Stimulated activated CD8-positive, alpha-beta memory T cell treated with anti-CD3 and anti-CD28 coated beads, Interleukin-7, amount 100 ng/mL, for 1 hour (primary cell): Measurements from ENCODE around the gene ABCC3.

Experiments used
- DNase-seq, 2 donors: peaks; one replicate each; pipeline ENCODE4 v3.0.0-alpha.2; 2020; ENCODE audit warnings: low read depth in 2 of 2

ABCC3 gene

DNA sequence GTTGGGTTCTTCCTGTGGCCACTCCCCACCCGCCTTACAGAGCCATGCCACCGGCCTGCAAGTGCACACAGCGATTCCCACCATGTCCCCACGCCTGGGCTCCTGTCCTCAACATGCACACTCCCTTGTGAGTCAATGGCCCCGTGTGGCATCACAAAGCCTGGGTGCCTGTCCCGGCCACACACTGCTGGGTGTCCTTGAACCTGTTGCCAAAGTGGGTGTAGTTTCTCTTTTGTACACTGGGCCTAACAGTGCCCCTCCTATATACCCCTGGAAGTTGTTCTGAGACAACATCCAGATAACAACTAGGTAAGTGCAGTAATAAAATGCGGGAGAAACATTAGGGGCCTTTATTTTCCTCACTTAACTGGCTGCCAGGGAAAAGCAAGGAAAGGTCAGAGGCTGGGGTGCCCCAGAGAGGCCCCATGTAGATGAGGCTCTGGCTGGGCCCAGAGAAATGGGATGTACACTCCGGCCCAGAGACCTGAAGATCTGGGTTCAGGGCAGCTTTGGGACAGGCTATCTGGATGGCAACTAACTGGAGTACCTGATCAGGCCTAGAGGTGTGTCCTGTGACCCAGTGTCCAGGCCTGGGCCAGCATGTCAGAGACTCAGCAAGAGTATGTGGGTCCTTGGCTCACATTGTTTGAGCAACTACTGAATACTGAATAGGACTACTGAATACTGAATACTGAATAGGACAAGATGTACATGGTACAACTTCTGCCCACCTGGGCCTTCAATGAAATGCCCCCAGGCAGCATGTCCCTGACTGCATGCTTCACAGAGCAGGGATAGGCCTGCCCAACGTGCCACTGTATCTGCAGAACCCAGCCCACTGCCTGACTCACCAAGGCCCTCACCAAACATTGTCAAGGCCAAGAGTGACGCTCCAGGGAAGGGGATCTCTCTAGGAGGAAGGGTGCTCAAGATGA lies 8.3 kb downstream of the ABCC3 start:
- DNase-seq: no peak

DNA sequence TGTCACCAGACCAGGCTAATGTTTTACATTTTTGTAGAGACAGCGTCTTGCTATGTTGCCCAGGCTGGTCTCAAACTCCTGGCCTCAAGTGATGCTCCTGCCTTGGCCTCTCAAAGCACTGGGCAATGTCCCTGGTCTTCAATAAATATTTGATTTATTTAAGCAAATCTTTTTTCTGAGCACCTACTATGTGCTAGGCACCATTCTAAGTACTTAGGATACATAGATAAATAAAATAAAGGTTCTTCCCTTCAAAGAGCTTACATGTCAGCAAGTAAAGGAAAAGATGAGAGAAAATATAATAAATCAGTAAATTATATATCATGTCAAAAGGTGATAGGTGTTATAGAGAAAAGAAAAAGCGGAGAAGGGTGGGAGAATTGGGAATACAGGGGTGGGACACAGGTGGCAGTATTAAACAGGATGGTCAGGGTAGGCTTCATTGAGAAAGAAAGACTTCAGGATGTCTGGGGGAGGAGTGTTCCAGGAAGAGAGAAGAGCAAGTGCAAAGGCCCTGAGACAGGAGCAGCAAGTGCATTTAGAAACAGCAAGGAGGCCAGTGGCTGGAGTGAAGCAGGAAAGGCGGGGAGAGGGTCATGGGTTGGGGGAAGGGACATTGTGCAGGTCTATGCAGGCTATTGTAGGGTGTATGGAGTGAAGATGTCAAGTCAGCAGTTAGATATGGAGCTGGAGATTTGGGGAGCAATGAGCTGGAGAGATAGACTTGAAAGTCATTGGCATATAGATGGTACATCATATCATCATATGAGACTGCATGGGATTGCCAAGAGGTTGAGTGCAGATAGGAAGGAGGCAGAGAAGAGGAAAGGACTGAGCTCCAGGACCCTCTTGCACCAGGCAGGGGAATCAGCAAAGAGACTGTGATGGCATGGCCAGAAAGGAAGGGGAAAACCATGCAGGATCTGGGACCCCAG lies 11.3 kb downstream of the ABCC3 start:
- DNase-seq: no peak

DNA sequence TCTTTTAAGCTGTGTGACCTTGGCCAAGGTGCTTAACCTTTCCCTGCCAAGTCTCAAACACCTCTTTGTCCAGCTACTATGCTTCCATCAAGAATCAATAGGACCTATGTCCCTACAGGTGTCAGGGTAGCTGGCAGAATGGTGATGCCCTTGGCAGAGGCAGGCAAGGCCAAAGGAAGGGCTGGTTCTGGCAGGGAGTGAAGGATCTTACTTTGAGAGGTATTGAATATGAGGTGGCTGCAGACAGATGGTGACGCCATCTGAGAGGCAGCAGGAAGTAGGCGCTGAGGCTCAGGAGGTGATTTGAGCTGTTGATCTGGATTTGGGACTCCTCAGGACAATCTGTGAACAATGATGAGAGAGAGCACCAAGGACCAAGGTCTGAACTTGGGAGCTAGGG lies 12.5 kb downstream of the ABCC3 start:
- DNase-seq: no peak

DNA sequence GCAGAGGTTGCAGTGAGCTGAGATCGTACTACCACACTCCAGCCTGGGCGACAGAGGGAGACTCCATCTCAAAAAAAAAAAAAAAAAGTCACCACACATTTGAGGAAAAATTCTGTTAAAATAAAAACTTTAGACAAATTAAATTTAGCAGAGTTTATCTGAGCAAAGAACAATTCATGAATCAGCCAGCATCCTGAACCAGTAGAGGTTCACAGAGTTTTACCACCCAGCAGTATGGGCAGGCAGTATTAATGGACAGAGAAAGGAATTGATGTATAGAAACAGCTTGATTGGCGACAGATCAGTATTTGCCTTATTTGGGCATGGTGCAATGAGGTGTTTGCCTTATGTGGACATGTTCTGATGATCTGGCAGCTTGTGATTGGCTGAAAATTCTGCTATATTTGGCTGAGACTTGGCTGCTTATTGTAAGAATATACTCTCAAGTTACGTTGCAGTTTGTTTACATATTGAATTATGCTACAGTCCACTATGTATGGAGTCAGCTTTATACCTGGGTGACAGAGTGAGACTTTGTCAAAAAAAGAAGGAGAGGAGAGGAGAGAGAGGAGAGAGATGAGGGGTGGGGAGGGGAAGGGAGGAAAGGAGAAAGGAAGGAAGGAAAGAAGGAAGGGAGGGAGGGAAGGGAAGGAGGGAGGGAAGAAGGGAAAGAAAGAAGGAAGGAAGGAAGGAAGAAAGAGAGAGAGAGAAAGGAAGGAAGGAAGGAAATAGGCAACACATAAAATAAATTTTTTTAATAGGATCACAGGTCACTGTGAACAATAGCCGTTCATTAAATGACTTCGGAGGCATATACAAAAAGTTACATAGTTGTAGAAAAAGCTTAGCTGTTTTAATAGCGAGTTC lies 14.6 kb downstream of the ABCC3 start:
- DNase-seq: no peak

DNA sequence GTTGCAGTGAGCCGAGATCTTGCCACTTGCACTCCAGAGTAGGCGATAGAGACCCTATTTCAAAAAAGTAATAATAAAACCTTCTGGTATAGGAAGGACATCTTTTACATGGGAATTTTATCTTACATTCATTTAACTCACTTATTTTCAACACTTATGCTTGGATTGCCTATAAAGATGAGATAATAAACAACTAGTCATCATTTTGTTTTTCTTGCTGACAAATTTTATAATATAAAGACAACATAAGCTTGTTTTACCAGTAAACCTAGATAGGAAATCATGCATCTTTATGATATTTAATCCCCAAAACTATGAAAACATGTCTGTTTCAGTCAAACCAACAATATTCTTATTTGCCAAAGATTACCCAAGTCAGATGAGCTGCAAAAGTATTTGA lies 17.0 kb downstream of the ABCC3 start:
- no peak for DNase-seq

DNA sequence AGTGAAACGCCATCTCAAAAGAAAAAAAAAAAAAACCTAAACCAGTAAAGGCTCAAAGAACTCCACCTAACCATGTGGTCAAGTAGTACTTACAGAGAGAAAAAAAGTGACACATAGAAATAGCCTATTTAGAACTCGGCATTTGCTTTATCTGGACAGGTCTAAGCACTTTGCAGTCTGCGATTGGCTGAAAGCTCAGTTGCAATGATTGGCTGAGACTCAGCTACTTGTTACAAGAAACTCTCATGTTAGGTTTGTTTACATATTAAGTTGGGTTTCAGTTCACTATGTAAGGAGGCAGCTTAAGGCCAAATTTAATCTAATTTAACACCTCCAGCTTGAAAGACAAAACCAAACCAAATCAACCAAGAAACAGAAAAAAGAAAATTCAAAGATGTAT lies 19.1 kb downstream of the ABCC3 start:
- DNase-seq: no peak

DNA sequence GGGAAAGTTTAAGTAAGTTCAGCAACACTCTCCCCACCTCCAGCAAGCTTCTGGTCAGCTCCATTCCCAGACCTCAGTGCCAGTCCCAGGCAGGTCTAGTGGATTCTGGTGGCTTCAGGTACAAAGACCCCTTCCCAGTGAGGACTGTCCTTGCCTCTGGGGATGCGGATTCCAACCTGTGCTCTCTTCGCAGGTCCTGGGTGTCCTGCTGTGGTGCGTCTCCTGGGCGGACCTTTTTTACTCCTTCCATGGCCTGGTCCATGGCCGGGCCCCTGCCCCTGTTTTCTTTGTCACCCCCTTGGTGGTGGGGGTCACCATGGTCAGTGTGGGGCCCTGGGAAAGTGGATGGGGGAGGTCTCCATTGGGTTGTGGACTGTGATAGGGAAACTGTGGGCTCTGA lies 21.8 kb downstream of the ABCC3 start:
- DNase-seq: no peak

DNA sequence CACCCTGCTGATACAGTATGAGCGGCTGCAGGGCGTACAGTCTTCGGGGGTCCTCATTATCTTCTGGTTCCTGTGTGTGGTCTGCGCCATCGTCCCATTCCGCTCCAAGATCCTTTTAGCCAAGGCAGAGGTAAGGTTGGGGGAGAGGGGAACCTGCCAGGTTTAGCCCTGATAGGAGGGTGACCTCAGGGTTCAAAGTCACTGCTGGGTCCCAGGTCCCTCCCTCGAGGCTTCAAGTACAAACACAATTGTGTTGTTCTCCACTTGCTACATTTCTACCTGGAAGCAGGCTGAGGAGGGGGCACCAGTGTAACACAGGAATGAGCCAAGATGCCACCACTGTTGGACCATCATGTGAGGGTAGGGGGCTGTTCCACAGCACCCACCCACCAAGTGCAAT lies 22.4 kb downstream of the ABCC3 start:
- no peak for DNase-seq

DNA sequence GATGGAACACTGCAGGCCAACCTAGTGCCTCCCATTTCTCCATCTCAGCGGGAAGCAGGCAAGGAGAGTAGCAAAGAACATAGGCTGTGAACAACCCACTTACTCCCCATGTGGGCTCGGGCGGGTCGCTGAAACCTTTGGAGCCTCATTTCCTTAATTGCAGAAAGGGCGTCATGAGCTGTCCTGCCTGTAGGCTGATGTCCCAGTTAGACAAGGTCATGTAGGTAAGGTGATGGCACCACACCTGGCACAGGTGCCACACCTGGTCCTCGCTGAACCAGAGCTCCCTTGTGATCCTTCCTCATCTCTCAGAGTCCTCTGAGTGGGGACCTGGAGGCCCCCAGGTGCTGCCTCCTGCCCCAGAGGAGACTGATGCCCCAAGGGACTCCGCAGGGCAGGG lies 22.9 kb downstream of the ABCC3 start:
- DNase-seq: no peak

DNA sequence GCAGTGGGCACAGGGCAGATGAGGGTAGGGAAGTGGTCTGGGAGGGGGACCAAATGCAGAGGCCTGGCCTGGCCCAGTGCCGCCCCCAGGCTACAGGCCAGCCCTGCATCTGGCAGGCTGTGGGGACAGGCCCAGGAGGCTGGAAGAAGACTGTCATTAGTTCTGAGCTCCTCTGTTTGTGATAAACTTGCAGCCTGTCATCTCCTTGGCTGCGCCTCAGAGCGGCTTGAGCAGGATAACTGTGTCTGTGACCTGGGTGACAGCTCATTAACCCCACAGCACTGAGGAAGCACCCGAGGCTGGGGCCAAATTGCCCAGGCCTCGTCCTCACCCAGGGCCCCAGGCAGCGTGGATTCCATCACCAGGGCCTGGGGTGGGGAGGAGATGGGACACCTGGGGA lies 23.9 kb downstream of the ABCC3 start:
- no peak for DNase-seq

DNA sequence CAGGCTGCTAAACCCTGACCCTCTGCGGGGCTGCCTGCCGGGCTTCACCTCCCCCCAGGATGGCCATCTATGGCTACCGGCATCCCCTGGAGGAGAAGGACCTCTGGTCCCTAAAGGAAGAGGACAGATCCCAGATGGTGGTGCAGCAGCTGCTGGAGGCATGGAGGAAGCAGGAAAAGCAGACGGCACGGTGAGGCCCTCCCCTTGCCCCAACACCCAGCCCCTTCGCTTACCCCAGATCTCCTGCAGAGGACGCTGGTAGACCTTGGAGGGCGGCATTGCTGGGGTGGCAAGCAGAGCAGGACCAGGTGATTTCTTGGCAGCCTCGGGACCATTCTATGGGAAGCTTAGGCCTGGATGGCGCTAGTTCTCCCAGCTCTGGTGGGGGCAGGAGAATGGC lies 24.5 kb downstream of the ABCC3 start:
- DNase-seq: no peak

DNA sequence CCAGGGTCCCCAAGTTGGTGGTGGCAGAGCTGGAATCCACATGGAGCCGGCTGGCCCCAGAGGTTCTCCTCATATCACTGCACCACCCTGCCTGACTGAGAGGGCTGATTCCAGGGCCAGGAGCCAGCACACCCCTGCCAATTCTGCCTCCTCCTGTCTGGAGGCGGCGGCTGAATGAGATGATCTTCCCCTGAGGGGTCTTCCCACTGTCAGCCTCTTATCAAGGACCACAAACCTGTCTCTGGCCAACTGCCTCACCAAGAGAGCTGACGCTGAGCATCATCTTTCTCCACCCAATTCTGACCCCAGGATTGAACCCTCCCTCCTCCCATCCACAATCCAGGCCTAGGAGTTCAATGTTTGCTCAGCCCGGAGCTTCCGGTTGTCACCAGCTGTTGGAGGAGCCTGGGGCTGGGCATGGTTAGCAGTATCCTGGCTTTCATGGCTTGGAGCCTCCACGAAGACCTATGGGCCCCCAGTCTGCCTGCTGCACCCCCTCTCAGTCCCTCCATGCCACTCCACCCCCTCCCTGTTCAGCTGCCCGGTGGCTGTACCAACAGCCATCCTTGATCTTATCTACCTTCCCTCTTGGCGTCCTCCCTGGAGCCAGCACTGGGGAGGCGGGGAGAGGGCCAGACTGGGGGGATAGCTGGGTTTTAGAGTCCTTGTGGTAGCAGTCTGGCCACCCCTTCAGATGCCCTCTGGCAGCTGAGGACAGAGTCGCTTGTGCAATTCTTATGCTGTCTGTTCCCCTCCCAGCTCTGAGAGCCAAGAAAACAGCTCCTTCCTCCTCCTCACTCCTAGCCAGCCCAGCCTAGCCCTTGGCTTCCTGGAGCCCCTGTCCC lies 25.6 kb downstream of the ABCC3 start:
- no peak for DNase-seq

DNA sequence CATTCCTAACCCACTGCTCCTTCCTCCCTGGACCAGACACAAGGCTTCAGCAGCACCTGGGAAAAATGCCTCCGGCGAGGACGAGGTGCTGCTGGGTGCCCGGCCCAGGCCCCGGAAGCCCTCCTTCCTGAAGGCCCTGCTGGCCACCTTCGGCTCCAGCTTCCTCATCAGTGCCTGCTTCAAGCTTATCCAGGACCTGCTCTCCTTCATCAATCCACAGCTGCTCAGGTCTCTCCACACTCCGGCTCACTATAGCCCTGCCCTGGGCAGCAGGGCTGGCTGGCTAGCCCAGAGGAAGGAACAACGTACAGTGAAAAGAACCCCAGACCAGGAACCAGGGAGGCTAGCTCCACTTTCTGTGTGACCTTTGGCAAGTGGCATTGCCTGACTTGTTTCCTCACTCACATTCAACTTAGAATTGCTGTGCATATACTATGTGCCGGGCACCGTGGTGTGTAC lies 26.2 kb downstream of the ABCC3 start:
- DNase-seq: no peak

DNA sequence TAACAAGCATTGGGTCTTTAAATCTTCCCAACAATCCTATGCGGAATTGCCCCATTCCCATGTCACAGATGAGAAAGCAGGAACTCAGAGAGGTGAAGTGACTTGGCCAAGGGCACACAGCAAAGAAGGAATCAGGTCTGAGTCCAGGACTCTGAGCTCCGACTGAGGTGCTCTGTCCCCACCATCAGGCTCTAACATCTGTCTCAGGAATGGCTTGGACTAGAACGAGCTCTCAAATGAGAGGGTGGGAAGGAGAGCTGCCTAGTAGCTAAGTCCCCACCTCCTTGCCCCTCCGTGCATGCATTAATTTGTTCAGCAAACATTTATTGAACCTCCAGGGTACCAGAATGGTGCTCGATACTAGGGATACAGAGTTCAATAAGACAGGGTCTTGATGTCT lies 26.7 kb downstream of the ABCC3 start:
- DNase-seq: no peak

DNA sequence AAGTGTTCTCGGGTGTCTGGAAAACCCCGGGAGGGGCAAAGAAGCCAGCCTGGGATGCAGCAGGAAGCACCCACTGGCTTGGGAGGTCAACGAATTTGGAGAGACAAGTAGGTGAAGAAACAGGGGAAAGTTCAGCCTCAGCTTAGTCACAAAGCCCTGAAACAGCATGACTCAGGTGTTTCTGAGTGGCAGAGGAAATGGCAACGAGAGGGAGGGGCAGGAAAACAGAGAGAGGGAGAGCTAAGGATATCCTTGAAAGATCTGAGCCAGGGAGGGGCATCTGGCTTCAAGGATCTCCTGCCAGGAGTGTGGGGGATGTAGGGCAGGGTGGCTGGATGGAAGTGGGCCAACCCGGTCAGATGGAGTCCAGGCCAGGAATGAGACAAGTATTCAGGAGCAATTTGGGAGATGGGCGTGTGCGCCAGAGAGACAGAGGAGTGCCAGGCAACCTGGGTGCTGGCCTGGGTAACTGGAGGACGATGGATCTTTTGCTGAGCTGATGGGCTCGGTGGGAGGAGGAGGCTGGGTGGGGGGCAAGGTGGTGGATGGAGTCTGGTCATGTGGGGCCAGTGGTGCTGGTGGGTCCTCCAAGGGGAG lies 27.2 kb downstream of the ABCC3 start:
- DNase-seq: no peak

DNA sequence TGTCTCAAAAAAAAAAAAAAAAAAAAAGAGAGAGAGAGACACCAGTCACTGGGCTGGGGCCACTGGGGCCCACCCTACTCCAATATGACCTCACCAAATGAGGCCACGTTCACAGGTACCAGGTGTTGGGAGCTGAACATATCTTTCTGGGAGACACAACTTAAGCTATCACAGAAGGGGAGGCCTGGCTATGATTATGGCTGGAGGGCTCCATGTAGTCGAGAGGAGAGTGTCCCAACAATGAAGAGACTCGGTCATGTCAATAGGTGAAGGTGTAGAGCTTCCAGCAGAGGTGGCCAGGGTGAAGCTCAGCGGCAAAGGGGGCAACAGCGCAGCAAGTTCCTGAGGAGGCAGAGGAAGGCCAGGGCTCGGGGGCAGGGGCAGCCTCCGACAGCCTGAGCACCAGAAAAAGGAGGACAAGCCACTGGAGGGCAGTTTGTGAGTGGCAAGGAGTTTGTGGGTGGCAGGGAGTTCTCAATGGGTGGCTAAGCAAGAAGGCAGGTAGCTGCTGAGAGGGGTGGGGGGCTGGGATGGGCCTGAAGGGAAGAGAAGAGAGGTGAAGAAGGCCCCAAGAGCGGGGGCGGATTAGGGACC lies 28.0 kb downstream of the ABCC3 start:
- no peak for DNase-seq

DNA sequence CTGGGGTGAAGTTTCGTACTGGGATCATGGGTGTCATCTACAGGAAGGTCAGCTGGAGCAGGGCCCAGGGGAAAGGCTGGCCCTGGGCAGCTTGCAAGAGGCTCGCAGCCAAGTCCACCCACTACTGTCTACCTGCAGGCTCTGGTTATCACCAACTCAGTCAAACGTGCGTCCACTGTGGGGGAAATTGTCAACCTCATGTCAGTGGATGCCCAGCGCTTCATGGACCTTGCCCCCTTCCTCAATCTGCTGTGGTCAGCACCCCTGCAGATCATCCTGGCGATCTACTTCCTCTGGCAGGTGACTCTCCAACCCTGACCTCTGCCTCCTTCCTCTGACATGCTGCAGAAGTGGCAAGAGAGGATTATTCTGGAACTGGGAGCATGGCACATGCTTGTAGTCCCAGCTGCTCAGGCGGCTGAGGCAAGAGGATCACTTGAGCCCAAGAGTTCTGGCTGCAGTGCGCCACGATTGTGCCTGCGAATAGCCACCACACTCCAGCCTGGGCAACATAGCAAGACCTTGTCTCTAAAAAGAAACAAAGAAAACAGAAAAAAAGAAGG lies 29.2 kb downstream of the ABCC3 start:
- no peak for DNase-seq

DNA sequence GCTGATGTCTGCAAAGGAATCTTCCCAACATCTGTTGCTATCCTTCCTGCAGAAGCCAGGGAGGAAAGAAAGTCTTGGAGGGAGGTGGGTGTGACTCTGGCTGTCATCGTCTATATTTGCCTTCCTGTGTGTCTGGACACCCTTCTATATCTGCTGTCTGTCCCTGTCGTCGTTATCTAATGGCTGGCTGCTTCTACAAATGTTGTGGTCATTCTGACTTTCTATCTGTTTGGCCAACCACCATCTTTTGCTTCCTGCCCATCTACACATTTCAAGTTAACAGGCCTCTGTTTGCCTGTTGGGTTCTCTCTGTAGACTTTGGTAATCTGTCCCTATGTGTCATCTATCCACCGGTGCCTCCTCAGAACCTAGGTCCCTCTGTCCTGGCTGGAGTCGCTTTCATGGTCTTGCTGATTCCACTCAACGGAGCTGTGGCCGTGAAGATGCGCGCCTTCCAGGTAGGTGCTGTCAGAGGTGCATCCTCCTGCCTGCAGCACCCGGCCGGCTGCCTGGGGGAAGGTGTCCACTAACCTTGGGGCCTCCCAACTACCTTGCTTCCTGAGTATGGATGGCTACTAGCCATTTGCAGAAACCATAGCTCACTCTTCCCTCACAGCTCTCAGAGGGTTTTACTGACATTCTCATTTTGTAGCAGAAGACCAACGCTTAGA lies 30.2 kb downstream of the ABCC3 start:
- DNase-seq: no peak

DNA sequence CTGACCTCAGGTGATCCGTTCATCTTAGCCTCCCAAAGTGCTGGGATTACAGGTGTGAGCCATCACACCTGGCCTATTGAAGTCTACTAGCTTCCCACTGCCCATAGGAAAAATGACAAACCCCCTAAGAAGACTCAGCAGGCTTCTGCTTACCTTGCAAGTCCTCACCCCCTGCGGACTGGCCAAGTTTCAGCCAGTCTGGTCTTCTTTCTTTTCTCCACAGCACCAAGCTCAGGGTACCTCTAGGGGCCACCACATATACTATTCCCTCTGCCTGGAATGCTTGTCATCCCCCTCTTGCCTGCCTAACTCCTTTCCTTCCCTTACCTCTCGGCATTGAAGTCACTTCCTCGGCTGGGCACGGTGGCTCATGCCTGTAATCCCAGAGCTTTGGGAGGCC lies 31.2 kb downstream of the ABCC3 start:
- DNase-seq: no peak
